Tibial nerve (tissue), 4 donors: ENCODE measurements around the gene PFKFB4. TPM values are rescaled to one million over a fixed set of nuclear protein-coding genes. Genes with fewer than 3 reads are reported as not detected.
"Not testable (repeated sequence)": the region's sequence is repeated elsewhere in the genome, so short reads cannot be mapped to it uniquely, and the experiment has no call there.

Experiments
- DNase-seq, 2 donors: peaks; one replicate each; pipeline ENCODE4 v3.0.0-alpha.2; 2019; ENCODE audit warnings: low spot score in 2 of 2
- H3K27ac ChIP-seq, 4 donors: fragments of 200-600 bp; sonication (generic) in 3 of 4; one replicate each; pipeline ENCODE4 v1.5.1; 2017 to 2019; ENCODE audit warnings: mild to moderate bottlenecking in 1 of 4
- H3K27me3 ChIP-seq, 2 donors: fragments of 200-600 bp; sonication (generic) in 1 of 2; one replicate each; pipeline versions ENCODE4 v1.5.1 to v1.6.0; 2017 to 2019
- H3K36me3 ChIP-seq, 3 donors: fragments of 200-600 bp; sonication (generic); one replicate each; pipeline ENCODE4 v1.5.1; 2018 to 2019
- H3K4me1 ChIP-seq, 4 donors: fragments of 200-600 bp; sonication (generic) in 3 of 4; one replicate each; pipeline ENCODE4 v1.5.1; 2017 to 2019
- H3K4me3 ChIP-seq, 4 donors: fragments of 200-600 bp; sonication (generic) in 3 of 4; one replicate each; pipeline ENCODE4 v1.5.1; 2017 to 2019; ENCODE audit warnings: mild to moderate bottlenecking in 1 of 4, moderate library complexity in 1 of 4
- H3K9me3 ChIP-seq, 4 donors: fragments of 200-600 bp; sonication (generic) in 3 of 4; one replicate each; pipeline ENCODE4 v1.5.1; 2017 to 2019
- CTCF ChIP-seq, 5 experiments: fragments of 200-600 bp in 3 of 5; fragments of 450-650 bp in 2 of 5; sonication (generic) in 3 of 5; IDR thresholded peaks; one replicate each; pipeline ENCODE4 v1.5.1; 2016 to 2019; ENCODE audit warnings: antibody characterized with exemption in 5 of 5, mild to moderate bottlenecking in 3 of 5, moderate library complexity in 2 of 5
- EP300 ChIP-seq, 2 donors: sonication (generic); formaldehyde crosslinking; IDR thresholded peaks; one replicate each; pipeline ENCODE4 v1.6.1; 2017; ENCODE audit warnings: antibody characterized with exemption in 2 of 2, mild to moderate bottlenecking in 1 of 2
- POLR2A ChIP-seq, 2 donors: fragments of 450-650 bp; IDR thresholded peaks; one replicate each; pipeline ENCODE4 v1.6.1; 2017; ENCODE audit warnings: antibody characterized with exemption in 2 of 2, mild to moderate bottlenecking in 2 of 2, moderate library complexity in 2 of 2
- WGBS, 2 donors: methylation state at CpG; one replicate each; pipeline ENCODE4 v1.1.5; 2018; 5-methylcytosine and 5-hydroxymethylcytosine counted together
- total RNA-seq, 4 donors: library from RNA; depleted of rRNA; stranded (reverse); fragments of >200 nt; gene quantifications; one replicate each; pipeline ENCODE4 v1.1.0, GENCODE V29; 2016

Gene PFKFB4
- total RNA-seq, 4 donors from 2014 or later = 2.2 to 9.0 (median 7.6) TPM

GRCh38 chr3:48493203-48493501 lies 63.5 kb downstream of the PFKFB4 start:
- peaks cover 0 to 66% (median 0%) of the 10 kb centered on the region in 3 donors for H3K36me3 ChIP-seq
- H3K4me1 ChIP-seq = no peaks in the 10 kb centered on the region
- H3K27me3 ChIP-seq = no peaks in the 10 kb centered on the region
- no peak for DNase-seq
- no peak overlapping the region for H3K4me3 ChIP-seq
- TF ChIP-seq POLR2A (IDR thresholded peaks at IDR 0.05) (no peak), EP300 (IDR thresholded peaks at IDR 0.05) (no peak), CTCF (IDR thresholded peaks at IDR 0.05) (no peak)
- no peak overlapping the region for H3K27ac ChIP-seq
- peaks cover 0 to under 1% (median 0%) of the 10 kb centered on the region in 4 donors for H3K9me3 ChIP-seq
- WGBS, 2 donors = 83 to 89% methylated on average over 3 of the region's 3 CpGs

GRCh38 chr3:48492461-48493202 lies 64.0 kb downstream of the PFKFB4 start:
- TF ChIP-seq CTCF (IDR thresholded peaks at IDR 0.05) = no peak
- no peak for TF ChIP-seq EP300 (IDR thresholded peaks at IDR 0.05)
- no peak for TF ChIP-seq POLR2A (IDR thresholded peaks at IDR 0.05)
- Histone ChIP-seq H3K4me1 (no peaks in the 10 kb centered on the region), H3K27me3 (no peaks in the 10 kb centered on the region), H3K4me3 (no peak overlapping the region), H3K9me3 (no peaks in the 10 kb centered on the region), H3K36me3 (peaks cover 0 to 61% (median 0%) of the 10 kb centered on the region in 3 donors), H3K27ac (no peak overlapping the region)
- 77 to 82% methylated on average over 7 of the region's 7 CpGs for WGBS, 2 donors
- DNase-seq = no peak

- TF ChIP-seq POLR2A (IDR thresholded peaks at IDR 0.05) (no peak), CTCF (IDR thresholded peaks at IDR 0.05) (no peak), EP300 (IDR thresholded peaks at IDR 0.05) (no peak)
- Histone ChIP-seq H3K27ac (no peak overlapping the region), H3K27me3 (no peaks in the 10 kb centered on the region), H3K9me3 (no peaks in the 10 kb centered on the region), H3K4me1 (no peaks in the 10 kb centered on the region), H3K36me3 (peaks cover 0 to 9% (median 0%) of the 10 kb centered on the region in 3 donors), H3K4me3 (no peak overlapping the region)
- WGBS, 2 donors = 93 to 94% methylated on average over 5 of the region's 5 CpGs
- DNase-seq = no peak
Measured at GRCh38 chr3:48486952-48487351, 69.7 kb downstream of the PFKFB4 start.

GRCh38 chr3:48482822-48483221 lies 73.8 kb downstream of the PFKFB4 start:
- H3K4me3 ChIP-seq, H3K4me1 ChIP-seq, H3K9me3 ChIP-seq, DNase-seq, H3K27me3 ChIP-seq, H3K27ac ChIP-seq: not testable (repeated sequence)
- H3K36me3 ChIP-seq = peaks cover 0 to 18% (median 0%) of the 10 kb centered on the region in 3 donors
- 79 to 87% methylated on average over 6 of the region's 6 CpGs for WGBS, 2 donors

- H3K27me3 ChIP-seq, H3K4me3 ChIP-seq, H3K9me3 ChIP-seq, H3K27ac ChIP-seq, DNase-seq, H3K4me1 ChIP-seq: not testable (repeated sequence)
- peaks cover 0 to 32% (median 0%) of the 10 kb centered on the region in 3 donors for H3K36me3 ChIP-seq
- WGBS, 2 donors = 96% methylated on average over 11 of the region's 11 CpGs
Measured at GRCh38 chr3:48480891-48481290, 75.7 kb downstream of the PFKFB4 start.

GRCh38 chr3:48478626-48479555 lies 77.7 kb downstream of the PFKFB4 start:
- Histone ChIP-seq H3K27ac (peak overlapping the region in 1 of 4 donors; percentile 62), H3K4me3 (no peak overlapping the region)

More at GRCh38 chr3:48478626-48479555, 77.7 kb downstream of the PFKFB4 start:
- DNase-seq = no peak
- peaks cover 0 to 4% (median 0%) of the 10 kb centered on the region in 4 donors for H3K4me1 ChIP-seq
- H3K9me3 ChIP-seq = no peaks in the 10 kb centered on the region
- 82% methylated on average over 19 of the region's 19 CpGs for WGBS, 2 donors
- TF ChIP-seq EP300 (IDR thresholded peaks at IDR 0.05) (no peak), POLR2A (IDR thresholded peaks at IDR 0.05) (no peak), CTCF (IDR thresholded peaks at IDR 0.05) (no peak)
- no peaks in the 10 kb centered on the region for H3K27me3 ChIP-seq
- H3K36me3 ChIP-seq = peaks cover 0 to 32% (median 0%) of the 10 kb centered on the region in 3 donors
